ENCODE measurements around the gene NCL.
A peak's percentile ranks its signal among the peaks of the same experiment; 100 is the strongest.

Gene NCL

GRCh38 chr2:231463698-231464575 is at the start of gene NCL:
TSS of gene NCL (minus strand) at chr2:231464484. CDS start at chr2:231464353, 131 bp downstream.
- H3K27ac ChIP-seq = peak within 1 kb of the TSS; percentile 93
- CTCF ChIA-PET = interaction anchor here (0.6 kb wide), 1 partner anchor 982 kb away, joined by 3 read pairs; no protein-coding TSS in a partner anchor
- POLR2A ChIA-PET (ENCODE audit: low non-redundant PET) = interaction anchor here (0.6 to 1.6 kb wide), 11 partner anchors 9 to 721 kb away, joined by 3 to 7 read pairs (median 4); no protein-coding TSS in a partner anchor

GRCh38 chr2:231513746-231514224 is 49.5 kb upstream of the NCL start:
- peak overlapping the region; percentile 70 for H3K27ac ChIP-seq
- CTCF ChIA-PET = no interaction called here
- TF ChIP-seq CTCF (conservative IDR thresholded peaks at IDR 0.05; ENCODE audit: low read depth) = no peak
- DNase-seq (ENCODE audit: low spot score) = no peak
- POLR2A ChIA-PET (ENCODE audit: low non-redundant PET) = interaction anchor here (0.5 to 0.8 kb wide), 3 partner anchors 9 to 97 kb away, joined by 3 to 5 read pairs (median 3); partner anchors contain the start of gene NCL

More at GRCh38 chr2:231463698-231464575, at the start of gene NCL:
- no peak for TF ChIP-seq CTCF (conservative IDR thresholded peaks at IDR 0.05; ENCODE audit: low read depth)
- peak; percentile 57 for DNase-seq (ENCODE audit: low spot score)

- TF ChIP-seq CTCF (conservative IDR thresholded peaks at IDR 0.05; ENCODE audit: low read depth) = no peak
- H3K27ac ChIP-seq = no peak overlapping the region
- DNase-seq (ENCODE audit: low spot score) = no peak
- ChIA-PET POLR2A (ENCODE audit: low non-redundant PET) (interaction anchor here (0.6 kb wide), 1 partner anchor 48 kb away, joined by 4 read pairs; the partner anchor contains the start of gene NCL), CTCF (interaction anchor here (1.2 kb wide), 1 partner anchor 10 kb away, joined by 3 read pairs; no protein-coding TSS in a partner anchor)
Observed at GRCh38 chr2:231512222-231512621, 47.9 kb upstream of the NCL start.

- DNase-seq (ENCODE audit: low spot score) = no peak
- H3K27ac ChIP-seq = no peak overlapping the region
- TF ChIP-seq CTCF (conservative IDR thresholded peaks at IDR 0.05; ENCODE audit: low read depth) = no peak
- ChIA-PET POLR2A (ENCODE audit: low non-redundant PET) (interaction anchor here (0.6 kb wide), 1 partner anchor 59 kb away, joined by 4 read pairs; no protein-coding TSS in a partner anchor), CTCF (no interaction called here)
Observed at GRCh38 chr2:231503766-231504165, 39.5 kb upstream of the NCL start.

GRCh38 chr2:231502596-231502995 is 38.3 kb upstream of the NCL start:
- TF ChIP-seq CTCF (conservative IDR thresholded peaks at IDR 0.05; ENCODE audit: low read depth) = no peak
- DNase-seq (ENCODE audit: low spot score) = no peak
- CTCF ChIA-PET = interaction anchor here (0.7 to 1.3 kb wide), 2 partner anchors 9 to 15 kb away, joined by 3 read pairs; no protein-coding TSS in a partner anchor
- H3K27ac ChIP-seq = no peak overlapping the region
- POLR2A ChIA-PET (ENCODE audit: low non-redundant PET) = no interaction called here

- no peak for TF ChIP-seq CTCF (conservative IDR thresholded peaks at IDR 0.05; ENCODE audit: low read depth)
- ChIA-PET CTCF (no interaction called here), POLR2A (ENCODE audit: low non-redundant PET) (no interaction called here)
Observed at GRCh38 chr2:231497651-231498050, 33.4 kb upstream of the NCL start.

More at GRCh38 chr2:231497651-231498050, 33.4 kb upstream of the NCL start:
- H3K27ac ChIP-seq = no peak overlapping the region
- DNase-seq (ENCODE audit: low spot score) = no peak

All from RWPE1 (cell line).